ENCODE measurements around the gene SCN9A.

DNA sequence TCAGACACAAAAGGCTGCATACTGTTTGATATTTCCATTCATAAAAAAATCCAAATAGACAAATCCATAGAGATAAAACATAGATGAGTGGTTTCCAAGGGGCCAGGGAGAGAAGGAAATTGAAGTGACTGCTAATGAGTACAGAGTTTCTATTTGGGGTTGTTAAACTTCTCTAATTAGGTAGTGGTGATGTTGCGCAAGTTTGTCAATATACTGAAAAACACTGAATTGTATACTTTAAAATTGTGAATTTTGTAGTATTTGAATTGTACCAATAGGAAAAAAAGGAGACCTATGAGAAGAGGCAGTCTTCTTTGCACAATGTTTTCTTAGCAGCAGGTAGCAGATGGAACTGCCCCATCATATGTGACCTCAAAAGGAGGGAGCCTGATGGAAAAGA is 71.1 kb downstream of the SCN9A start:
- TF ChIP-seq, protein P1, sequence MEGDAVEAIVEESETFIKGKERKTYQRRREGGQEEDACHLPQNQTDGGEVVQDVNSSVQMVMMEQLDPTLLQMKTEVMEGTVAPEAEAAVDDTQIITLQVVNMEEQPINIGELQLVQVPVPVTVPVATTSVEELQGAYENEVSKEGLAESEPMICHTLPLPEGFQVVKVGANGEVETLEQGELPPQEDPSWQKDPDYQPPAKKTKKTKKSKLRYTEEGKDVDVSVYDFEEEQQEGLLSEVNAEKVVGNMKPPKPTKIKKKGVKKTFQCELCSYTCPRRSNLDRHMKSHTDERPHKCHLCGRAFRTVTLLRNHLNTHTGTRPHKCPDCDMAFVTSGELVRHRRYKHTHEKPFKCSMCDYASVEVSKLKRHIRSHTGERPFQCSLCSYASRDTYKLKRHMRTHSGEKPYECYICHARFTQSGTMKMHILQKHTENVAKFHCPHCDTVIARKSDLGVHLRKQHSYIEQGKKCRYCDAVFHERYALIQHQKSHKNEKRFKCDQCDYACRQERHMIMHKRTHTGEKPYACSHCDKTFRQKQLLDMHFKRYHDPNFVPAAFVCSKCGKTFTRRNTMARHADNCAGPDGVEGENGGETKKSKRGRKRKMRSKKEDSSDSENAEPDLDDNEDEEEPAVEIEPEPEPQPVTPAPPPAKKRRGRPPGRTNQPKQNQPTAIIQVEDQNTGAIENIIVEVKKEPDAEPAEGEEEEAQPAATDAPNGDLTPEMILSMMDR (conservative IDR thresholded peaks at IDR 0.05 in 1 of 2, IDR thresholded peaks at IDR 0.05 in 1 of 2; ENCODE audit: low read depth in 1 of 2, low read length in 2 of 2) = no peak
- TF ChIP-seq EZH2 (IDR thresholded peaks at IDR 0.05; ENCODE audit: low read length, missing control alignments) = no peak

Data from fibroblast of lung (primary cell).